Activated T-cell treated with anti-CD3 and anti-CD28 coated beads for 48 hours (primary cell): ENCODE results near the gene CCSER1.
"Not testable (repeated sequence)": the region's sequence is repeated elsewhere in the genome, so short reads cannot be mapped to it uniquely, and the experiment has no call there.

Experiments used
- DNase-seq: peaks from one replicate; pipeline ENCODE4 v3.0.0-alpha.2; 2020; ENCODE audit warnings: low read depth

Gene CCSER1

DNA sequence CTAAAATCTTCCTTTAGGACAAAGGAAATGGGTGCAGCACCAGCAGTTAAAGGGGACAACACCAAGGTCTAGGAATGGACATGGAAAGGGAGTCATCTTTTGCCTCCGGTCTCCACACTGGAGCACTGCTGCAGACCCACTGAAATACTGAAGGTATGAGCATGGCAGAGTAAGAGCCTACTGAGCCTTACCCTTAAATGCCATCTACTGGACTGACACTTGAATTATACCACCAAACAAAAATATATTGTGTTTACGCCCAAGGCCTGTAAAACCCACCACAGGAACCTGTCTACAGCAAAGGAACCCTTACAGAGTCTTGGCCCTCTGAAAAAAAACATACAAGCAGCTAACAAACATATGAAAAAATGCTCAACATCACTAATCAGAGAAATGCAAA lies 443.4 kb downstream of the CCSER1 start:
- no peak for DNase-seq

DNA sequence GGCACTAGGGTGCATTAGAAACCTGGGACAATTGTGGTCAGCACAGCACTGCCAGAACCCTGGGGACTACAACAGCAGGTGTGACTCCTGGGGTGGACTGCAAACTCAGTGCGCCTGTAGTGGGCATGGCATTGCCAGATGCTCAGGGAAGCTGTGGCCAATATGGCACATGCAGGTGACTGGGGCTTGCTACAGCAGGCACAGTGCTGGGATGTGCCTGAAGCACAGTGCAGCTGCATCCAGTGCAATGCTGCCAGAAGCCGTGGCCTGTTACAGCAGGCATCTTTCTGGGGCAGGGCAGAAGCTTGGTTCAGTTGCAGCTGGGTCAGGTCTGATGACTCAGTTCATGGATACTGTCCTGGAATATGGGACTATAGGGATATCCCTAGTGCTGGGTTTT lies 445.8 kb downstream of the CCSER1 start:
- no peak for DNase-seq

DNA sequence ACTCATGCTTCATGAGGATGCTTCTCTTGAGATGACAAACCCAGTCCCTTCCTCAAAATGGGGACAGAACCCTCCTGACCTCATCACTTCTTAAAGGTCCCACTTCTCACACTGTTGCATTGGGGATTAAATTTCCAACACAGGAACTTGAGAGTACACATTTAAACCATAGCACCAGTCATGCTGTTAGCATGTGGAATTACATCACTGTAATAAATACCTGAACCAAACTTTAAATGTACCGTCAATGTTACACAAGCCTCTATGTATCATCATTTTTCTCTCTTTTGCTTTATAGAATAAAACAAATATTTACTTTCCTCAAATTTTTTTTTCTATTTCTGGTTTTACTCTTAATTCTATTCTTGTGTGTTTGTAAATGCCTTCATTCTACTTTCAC lies 448.2 kb downstream of the CCSER1 start:
- no peak for DNase-seq

DNA sequence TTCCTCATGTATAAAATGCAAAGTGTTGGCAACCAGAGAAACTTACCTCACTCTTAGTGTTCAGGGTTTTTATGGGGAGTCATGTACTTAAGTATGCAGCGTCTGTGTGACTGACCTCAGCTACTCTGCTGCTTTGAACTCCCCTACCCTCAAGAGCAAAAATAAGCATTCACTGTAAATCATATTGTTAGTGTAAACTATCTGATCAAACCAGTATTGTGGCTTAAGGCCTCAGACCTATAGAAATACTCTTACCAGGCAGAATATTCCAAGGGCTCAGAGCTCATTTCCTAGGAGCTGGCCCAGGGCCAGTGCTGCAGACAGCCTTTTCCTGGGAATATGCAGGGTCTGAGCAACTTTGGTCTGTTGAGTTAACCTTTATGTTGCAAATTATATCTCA lies 453.1 kb downstream of the CCSER1 start:
- no peak for DNase-seq

DNA sequence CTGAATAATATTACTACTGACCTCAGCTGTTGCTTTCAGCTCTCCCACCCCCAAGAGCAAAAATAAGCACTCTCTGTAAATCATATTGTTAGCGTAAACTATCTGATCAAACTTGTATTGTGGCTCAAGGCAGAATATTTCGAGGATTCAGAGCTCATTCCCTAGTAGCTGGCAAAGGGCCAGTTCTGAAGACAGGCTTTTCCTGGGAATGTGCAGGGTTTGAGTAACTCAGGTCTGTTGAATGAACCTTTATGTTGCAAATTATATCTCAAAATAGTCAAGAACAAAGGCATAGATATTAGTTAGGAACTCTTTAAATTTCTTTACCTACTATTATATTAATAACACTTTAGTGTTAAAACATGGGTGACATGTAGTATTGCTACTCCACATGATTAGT lies 454.9 kb downstream of the CCSER1 start:
- DNase-seq = no peak

DNA sequence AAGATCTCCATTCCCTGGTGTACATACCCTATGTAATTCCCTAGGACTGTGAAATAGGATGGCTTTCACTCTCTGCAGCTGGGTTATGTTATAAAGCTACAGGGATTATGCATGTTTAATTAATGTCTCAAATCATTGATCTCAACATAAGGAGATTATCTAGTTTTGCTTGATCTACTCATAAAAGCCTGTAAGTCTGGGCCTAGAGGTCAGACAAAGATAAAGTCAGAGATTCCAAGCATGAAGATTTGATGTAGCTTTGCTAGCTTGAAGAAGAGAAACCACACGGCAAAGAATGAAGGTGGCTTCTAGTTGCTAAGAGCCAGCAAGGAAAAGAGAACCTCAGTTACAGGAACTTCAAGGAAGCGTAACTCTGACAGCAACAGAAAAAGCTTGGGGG lies 456.9 kb downstream of the CCSER1 start:
- DNase-seq = no peak

DNA sequence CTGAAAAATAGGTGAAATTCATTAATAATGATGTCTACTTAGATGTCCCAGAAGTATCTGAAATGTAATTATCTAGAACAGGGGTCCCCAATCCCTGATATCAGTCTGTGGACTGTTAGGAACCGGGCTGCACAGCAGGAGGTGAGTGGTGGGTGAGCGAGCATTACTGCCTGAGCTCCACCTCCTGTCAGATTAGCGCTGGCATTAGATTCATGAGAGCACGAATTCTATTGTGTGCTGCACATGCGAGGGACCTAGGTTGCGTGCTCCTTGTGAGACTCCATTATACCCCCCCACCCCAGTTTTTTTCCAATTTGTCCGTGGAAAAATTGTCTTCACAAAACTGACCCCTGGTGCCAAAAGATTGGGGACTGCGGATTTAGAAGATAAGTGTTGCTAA lies 458.8 kb downstream of the CCSER1 start:
- no peak for DNase-seq

DNA sequence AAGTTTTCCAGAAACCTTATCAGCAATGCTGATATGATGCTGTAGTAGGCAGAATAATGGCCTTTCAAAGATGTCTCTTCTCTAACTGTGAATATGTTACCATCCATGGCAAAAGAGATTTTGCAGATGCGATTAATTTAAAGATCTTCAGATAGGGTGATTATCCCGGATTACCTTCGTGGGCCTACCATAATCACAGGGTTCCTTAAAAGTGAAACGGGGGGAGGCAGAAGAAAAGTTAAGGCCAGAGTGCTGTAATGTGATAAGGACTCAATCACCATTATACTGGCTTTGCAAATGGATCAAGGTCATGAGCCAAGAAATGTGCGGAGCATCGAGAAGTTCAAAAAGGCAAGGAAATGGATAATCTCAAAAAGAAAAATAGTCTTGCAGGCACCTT lies 459.6 kb downstream of the CCSER1 start:
- no peak for DNase-seq

DNA sequence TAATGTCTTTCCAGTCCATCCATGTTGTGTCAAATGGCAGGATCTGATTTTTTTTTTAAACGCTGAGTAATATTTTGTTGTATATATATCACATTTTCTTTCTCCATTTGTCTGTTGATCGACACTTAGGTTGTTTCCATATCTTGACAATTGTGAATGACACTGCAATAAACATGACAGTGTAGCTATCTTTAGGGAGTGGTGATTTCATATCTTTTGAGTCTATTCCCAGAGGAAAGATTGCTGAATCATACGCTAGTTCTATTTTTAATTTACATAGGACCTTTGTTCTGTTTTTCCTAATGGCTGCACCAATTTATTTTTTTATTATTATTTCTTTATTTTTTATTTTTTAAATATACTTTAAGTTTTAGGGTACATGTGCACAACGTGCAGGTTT lies 470.7 kb downstream of the CCSER1 start:
- DNase-seq = no peak

DNA sequence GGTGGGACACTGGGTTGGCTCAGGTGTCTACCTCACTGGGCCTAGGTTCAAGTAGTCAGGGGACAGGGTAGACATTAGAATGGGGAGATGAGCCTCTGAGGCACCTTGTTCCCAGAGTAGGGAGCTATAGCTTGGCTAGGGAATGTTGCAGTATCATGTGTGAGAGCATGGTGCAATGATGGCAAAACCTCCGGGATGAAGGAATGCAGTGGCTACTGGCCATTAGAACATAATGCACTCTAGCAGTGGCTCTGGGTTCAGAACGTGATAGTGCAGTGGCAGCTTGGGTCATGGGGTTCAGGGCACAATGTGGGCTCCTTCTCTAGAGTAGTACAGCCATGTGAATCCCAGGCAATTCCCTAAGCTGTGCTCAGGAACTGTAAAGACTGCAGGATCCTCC lies 471.5 kb downstream of the CCSER1 start:
- DNase-seq = no peak

DNA sequence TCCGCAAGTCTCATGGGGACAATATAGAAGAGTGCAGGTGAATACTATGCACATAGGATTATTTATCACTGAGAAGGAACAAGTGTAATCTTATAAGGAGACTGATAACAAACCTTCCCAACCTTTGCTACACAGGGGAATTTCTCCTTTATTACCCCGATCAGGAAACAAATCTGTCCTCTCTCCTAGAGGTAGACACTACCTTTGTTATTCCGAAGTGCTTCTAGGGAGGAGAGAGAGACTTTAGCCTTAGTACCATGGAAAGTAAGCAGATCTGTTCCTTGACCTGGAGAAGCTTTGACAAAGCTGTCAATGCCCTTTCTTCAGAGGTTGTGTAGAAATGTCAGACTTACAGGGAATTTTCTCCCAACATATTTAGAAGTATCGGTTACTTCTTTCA lies 475.5 kb downstream of the CCSER1 start:
- DNase-seq = no peak

DNA sequence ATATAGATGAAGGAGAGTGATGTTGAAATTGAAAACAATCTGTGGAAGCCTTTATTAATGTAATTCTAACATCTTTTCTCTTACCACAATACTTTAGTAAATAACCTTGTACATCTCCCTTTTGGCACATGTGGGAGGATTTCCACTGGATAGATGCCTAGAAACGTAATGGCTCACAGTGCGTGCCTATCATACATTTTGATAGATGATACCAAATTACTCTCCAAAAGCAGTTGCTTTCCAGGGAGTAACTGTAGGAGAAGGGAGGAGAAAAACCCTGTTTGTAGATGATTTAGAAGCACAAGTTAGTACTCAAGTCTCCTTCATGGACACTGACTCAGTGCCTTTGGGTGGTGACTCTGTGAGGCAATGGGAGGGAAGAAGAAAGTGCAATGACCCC lies 476.3 kb downstream of the CCSER1 start:
- DNase-seq = no peak

DNA sequence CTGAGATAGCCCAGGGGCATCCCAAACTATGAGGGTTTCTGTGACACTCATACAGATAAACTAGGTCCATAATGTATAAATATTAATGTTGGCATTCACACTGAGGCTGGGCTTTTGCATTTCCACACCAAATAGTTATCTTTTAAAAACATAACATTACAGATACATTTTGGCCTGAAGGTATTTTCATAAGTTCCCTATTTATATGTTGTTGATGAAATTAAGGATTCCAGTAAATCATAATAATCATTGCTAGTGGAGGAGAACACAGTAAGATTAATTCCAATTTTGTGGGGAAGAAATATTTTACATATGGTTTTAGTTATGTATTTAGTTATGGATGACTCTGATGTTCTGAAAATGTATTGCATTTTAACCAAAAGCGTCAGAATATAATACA lies 479.6 kb downstream of the CCSER1 start:
- no peak for DNase-seq

DNA sequence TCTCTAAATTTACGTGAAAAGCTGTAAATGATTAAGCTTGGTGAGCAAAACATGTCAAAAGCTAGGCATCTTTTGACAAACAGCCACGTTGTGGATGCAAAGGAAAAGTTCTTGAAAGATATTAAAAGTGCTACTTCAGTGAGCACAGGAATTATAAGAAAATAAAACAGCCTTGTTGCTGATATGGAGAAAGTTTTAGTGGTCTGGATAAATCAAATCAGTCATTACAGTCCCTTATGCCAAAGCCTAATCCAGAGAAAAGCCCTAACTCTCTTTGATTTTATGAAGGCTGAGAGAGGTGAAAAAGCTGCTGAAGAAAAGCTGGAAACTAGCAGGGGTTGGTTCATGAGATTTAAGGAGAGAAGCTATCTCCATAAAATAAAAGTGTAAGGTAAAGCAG lies 487.2 kb downstream of the CCSER1 start:
- DNase-seq = no peak

DNA sequence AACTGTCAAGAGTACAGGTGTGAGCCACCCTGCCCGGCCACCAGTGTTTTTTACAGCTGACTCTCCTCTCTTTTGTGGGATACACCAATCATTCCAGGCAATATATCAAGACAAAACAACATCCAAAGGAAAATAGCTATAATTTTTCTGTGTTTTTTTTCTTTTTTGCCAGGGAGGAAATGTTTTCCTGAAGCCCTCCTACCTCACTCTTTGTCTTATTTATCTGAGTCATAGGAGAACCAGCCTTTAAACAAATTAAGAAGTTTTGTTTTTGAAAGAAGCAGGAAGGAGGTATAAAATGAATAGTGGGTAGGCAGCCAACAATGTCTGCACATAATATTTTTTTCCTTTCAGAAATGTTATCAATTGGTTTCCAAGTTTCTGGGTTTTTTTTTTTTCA lies 493.9 kb downstream of the CCSER1 start:
- DNase-seq = no peak

DNA sequence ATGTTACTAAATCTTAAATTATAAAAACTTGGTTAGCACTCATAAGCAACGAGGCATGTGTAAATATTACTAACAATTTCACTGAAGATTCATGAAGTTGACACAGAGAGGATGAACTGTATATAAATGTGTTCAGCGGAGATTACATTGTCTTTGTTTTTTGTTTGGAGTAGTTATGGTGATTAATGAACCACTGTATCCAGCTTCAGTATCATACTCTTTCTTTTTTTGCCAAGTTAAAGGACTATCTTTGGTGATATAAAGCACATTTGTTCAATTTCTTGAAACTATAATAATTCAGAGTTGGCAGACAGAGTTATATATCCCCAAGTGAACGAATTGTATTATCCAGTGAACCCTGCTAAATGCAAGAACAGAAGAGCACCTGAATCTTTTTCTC lies 497.6 kb downstream of the CCSER1 start:
- no peak for DNase-seq

DNA sequence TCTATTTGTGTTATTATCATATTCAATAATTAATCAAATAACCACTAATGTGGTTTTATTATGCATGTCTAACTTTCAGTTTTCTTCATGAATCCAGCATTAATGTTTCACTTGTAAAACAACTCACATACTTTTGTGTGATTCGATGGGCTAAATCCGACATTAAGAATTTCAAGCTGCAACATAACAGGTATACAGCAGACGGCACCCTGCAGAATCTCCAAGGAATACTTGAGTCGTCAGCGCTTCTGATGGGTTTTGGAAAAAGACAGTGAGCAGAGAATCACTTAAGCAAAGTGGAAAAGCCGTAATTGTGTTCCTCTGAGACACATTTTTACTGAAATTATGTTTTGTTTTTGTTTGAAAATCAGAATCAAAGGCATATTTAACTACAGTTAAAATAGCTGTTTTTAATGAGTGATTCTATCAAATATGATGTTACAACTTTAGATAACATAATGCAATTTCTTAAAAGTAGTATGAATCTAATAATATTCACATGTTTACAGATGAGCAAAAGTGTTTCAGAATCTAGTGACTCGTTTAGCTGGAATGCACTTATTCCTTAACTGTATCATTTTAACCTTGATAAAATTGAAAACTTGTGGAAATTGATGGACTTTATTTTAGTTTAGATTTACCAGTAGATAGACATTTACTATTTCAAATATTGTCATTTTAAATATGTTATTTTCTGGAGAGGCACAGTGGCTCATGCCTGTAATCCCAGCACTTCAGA lies 514.8 kb downstream of the CCSER1 start:
- DNase-seq = no peak

DNA sequence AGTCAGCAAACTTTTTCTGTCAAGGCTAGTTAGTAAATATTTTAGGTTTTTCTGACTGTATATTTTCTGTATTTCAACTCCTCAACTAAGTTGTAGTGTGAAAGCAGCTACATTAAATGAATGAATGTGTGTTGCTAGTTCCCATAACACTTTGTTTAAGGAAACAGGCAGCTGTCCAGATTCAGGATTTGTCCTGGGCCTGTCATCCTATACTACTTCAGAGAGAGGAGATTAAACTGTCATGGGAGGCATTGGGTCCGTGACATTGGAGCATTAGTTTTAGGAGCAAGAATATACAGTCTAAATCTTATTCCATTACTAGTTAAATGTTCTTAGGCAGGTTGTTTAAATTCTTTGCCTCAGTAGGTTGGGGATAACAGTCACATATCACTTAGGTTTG lies 516.0 kb downstream of the CCSER1 start:
- no peak for DNase-seq

DNA sequence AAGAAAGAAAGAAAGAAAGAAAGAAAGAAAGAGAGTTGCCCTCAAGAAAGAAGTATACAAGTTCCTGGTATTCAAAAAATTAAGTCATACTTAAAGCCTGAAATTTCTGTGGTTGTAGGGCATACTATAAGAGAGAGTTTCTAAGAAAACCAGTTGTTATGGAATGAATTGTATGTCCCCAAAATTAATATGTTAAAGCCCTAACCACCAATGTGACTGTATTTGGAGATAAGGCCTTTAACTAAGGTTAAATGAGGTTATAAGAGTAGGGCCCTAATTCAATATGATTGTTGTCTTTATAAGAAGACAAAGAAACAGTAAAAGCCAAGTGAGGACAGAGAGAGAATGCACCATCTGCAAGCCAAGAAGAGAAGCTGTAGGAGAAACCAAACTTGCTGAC lies 521.1 kb downstream of the CCSER1 start:
- DNase-seq = no peak

DNA sequence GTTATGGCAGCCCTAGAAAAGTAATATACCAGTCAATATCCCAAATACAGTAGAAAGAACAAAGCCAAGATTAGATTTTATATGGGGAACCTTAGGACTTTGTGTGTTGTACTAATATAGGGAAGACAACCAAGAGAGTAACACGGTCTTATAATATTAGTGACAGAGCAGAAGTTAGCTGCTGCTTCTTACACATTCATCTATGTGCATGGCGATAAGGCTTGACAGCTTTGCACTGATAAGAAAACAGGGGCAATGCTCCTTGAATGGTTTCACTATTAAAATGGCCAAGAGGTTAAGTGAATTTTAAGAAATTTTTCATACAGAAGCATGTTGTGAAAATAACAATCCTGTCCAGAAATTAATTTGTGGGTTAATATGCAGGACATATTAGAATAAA lies 521.6 kb downstream of the CCSER1 start:
- no peak for DNase-seq

DNA sequence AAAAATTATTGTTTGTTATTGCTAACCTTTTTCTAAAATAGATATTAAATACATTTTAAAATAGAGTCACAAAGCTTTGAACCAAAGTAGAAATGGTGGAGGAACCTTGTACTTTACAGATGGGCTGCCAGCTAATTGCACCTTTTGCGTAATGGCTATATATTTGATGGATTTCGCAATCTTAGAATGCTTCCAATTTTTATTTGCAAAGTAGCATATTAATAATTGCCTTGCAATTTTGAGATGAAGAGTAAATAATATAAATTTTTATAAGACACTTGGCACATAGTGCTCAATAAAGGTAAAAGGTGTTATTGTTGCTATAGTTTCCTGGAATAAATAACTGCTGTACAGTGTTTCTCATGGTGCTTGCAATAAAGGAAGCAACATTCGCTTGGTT lies 533.5 kb downstream of the CCSER1 start:
- no peak for DNase-seq

DNA sequence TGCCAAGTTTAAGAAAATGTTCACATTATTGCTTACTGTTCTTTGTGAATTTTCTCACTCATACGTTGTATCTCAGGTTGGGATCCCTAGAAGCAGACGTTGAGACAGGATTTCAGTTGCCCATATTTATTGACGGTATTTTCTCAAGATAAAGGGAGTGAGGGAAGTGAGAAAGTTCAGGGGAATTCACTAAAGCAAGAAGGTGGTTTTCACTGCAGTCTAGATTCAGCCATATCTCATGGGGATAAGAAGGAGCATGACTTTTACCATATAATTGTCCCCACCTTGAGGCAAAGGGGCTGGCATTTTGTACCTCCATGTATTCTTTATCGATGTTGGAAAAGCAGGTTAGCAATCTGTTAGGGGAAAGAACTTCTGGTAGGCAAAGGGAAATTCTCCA lies 543.0 kb downstream of the CCSER1 start:
- DNase-seq = no peak

DNA sequence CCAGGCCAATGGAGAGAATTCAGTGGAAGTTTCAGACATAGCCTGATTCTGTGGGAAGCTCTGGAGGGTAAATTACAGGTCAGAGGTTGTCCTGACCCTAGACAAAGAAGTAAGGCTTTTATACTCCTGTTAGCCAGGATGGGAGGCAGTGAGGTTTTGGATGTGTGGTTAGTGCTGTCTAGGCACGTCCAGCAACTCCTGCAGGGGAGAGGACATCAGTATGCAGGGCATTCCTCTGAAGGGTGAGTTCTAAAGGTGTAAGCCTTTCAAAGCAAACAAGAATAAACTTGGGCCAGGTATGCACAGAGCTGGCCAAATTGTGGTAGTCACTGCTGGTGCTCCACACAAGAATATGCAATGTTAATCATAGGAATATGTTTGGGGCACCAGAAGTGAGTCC lies 562.5 kb downstream of the CCSER1 start:
- no peak for DNase-seq

DNA sequence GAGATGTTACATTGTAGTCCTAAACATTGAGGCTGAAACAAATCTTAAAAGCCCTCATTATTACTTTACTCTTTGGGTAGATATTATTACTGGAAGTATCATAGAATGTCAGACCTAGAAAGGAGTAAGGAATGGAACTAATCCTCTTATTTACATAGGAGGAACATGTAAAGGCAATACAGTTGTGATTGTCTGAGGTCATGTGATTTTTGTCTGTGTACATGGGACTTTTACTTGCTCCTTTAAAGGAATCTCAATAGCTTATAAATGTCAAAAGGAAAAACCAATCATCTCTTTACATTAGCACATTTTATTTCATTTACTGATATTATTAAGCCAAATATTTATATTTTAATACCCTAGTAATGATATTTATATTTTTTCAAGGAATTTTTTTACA lies 568.2 kb downstream of the CCSER1 start:
- no peak for DNase-seq

DNA sequence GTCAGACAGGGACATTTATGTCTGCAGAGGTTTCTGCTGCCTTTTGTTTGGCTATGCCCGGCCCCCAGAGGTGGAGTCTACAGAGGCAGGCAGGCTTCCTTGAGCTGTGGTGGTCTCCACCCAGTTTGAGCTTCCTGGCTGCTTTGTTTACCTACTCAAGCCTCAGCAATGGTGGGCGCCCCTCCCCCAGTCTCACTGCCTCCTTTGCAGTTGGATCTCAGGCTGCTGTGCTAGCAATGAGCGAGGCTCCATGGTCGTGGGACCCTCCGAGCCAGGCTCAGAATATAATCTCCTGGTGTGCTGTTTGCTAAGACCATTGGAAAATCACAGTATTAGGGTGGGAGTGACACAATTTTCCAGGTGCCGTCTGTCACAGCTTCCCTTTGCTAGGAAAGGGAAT lies 578.3 kb downstream of the CCSER1 start:
- not testable (repeated sequence) for DNase-seq
